Right ventricle myocardium inferior (tissue), 1 donor: ENCODE results near the gene CASP7. TPM values are rescaled to one million over a fixed set of nuclear protein-coding genes. Genes with fewer than 3 reads are reported as not detected.

Experiments
- ATAC-seq: fragments of 200-7000 bp; cut with Tn5 transposase; one replicate; pipeline ENCODE4 v1.9.1; 2020; ENCODE audit warnings: mild to moderate bottlenecking, moderate library complexity
- DNase-seq: peaks from one replicate; pipeline ENCODE4 v3.0.0; 2021; ENCODE audit errors: missing footprints
- intact Hi-C: fragments of 100-400 bp; cut with DNase I; formaldehyde crosslinking; loops from one replicate; pipeline ENCODE4 v1.11.0; 2022
- total RNA-seq: library from RNA; stranded (reverse); fragmentation: NEBNext Ultra II Directional; extraction: Animal tissue kit (Norgen Biotek cat#: 25700); gene quantifications from one replicate; pipeline ENCODE4 v1.2.1, GENCODE V29; 2021
- donor health status: DM: no; HTN: yes; CAD: no; lungs with severe emphysema.

The CASP7 gene
- total RNA-seq, 1 donor from 2014 or later: 13.8 TPM

DNA sequence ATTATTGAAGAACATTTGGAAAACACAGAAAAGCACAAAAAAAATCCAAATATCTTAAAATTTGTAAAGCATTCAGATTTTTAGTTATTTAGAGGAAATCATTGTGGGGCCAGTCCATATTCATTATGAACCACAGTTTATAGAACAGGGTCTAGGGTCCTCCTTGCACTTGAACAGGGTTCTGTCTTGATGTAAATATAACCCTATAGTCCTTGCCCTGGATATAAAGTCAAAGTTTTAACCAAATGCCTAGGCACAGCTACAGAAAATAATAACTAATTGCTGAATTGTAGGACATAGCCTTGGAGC lies 25.6 kb downstream of the CASP7 start:
- ATAC-seq (no peak), DNase-seq (no peak)
- intact Hi-C loops: loop anchor here (2.0 kb wide), 1 partner anchor 396 kb away; no protein-coding TSS in a partner anchor

GRCh38 chr10:113706623-113707022 lies 26.9 kb downstream of the CASP7 start:
- DNase-seq (no peak), ATAC-seq (no peak)
- intact Hi-C loops: no loop called here

DNA sequence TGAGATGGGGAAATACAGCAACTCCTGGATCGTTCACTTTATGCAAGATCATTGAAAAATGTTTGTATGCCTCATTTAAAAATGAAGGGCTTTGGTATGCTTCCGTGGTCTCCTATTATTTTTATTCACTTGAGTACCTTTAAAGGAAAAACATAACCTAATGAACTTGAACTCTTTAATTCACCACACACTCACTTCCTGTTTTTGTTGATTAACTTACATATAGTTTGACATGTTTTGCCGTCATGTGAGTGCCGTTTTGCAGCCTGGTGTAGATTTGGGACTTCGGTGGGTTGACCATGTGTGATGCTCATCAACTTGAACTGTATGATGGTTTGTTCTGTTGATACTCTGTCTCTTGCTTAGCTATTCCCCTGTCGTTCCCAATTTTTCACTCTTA lies 28.9 kb downstream of the CASP7 start:
- no peak for DNase-seq
- intact Hi-C loops: no loop called here
- ATAC-seq: no peak

DNA sequence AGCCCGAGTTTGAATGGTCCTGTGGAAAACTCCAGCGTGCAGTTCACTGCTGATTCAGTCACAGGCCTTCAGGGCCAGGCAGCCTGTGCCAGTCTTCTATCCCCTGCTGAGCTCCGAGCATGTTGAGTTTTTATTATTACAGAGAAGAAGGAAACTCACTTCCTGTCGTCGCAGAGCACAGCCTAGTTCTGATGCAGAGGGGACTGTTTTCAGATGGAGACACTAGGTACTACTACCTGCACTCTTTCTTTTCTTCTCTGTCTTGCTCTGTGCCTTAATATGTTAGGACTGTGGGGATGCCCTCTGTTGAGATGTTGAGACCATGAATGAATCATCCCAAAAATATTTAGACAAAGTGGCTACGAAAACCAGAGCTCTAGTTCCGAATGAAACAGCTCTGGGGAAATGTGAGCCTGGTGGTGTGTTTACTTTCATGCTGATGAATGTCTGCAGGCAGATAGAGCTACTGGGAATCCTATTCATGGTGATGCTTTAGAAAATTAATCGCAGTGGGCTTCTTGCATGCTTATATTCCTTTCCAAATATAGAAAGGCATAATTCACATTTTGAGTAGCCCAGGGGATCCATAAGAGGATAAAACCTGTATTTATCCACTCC lies 29.6 kb downstream of the CASP7 start:
- intact Hi-C loops: no loop called here
- ATAC-seq: no peak
- no peak for DNase-seq

- intact Hi-C loops: loop anchor here (10.0 kb wide), 1 partner anchor 74 kb away; no protein-coding TSS in a partner anchor
- ATAC-seq: no peak
These were observed 31.4 kb downstream of the CASP7 start for GRCh38 chr10:113711142-113711541.

DNA sequence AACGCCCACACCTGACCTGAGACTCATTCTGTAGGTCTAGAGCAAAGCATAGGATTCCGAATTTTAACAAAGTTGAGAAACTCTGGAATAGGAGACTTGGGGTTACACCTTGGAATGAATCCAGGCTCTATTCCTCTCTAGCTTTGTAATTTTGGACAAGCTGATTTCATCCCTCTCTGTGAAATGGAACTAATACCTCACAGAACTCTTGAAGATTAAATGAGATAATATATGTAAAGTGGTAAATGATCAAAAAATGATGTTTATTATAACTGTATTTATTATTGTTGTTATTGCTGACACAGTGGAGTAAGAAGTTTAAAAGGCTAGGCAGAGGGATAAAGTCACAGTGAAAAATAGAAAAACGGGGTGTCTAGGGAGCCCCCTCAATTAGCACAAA lies 32.3 kb downstream of the CASP7 start:
- intact Hi-C loops: loop anchor here (10.0 kb wide), 1 partner anchor 73 kb away; no protein-coding TSS in a partner anchor
- DNase-seq: no peak
- ATAC-seq: no peak

More at GRCh38 chr10:113711142-113711541, 31.4 kb downstream of the CASP7 start:
- no peak for DNase-seq

- no peak for ATAC-seq
- intact Hi-C loops: loop anchor here (10.0 kb wide), 1 partner anchor 72 kb away; no protein-coding TSS in a partner anchor
- no peak for DNase-seq
These were observed 33.3 kb downstream of the CASP7 start for GRCh38 chr10:113712755-113713639.

- intact Hi-C loops: loop anchor here (10.0 kb wide), 1 partner anchor 71 kb away; no protein-coding TSS in a partner anchor
- DNase-seq: no peak
- no peak for ATAC-seq
These were observed 33.9 kb downstream of the CASP7 start for GRCh38 chr10:113713640-113713982.

DNA sequence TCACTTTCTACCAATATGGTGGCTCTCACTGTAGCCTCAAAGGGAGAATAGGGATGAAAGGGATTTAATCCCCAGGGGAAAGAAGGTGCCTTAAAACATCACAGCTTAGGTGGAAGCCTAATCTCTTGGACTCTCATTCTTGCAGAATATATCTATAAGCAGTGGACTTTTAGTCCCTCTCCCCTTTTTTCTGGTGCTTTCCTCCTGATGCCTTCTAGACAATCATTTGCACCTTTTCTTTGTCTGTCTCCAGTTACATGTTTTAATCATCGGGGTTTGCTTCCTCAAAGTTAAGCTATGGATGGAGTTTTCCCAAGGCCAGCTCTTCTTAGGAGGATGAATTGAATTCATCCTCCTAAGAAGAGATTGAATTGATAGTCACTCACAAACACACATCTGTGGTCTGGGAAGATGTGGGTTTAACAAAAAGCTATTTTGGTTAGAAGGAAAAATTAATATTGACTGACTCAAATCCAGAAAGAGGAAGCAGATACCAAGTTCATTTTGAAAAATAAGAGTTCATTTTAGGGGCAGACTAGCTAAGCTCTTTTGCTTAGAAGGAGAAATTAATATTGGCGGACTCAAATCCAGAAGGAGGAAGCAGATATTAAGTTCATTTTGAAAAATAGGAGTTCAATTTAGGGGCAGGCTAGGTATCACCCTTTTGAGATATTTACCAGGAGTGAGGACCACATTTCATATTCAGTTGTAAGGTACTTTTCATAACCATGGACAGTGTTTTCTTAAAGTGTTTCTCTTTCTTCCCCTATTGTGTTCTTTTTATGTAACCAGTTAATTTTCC lies 36.6 kb downstream of the CASP7 start:
- intact Hi-C loops: loop anchor here (10.0 kb wide), 1 partner anchor 68 kb away; no protein-coding TSS in a partner anchor
- ATAC-seq: no peak
- no peak for DNase-seq

- ATAC-seq: no peak
- intact Hi-C loops: loop anchor here (10.0 kb wide), 1 partner anchor 66 kb away; no protein-coding TSS in a partner anchor
- DNase-seq: no peak
These were observed 39.5 kb downstream of the CASP7 start for GRCh38 chr10:113718969-113719822.

DNA sequence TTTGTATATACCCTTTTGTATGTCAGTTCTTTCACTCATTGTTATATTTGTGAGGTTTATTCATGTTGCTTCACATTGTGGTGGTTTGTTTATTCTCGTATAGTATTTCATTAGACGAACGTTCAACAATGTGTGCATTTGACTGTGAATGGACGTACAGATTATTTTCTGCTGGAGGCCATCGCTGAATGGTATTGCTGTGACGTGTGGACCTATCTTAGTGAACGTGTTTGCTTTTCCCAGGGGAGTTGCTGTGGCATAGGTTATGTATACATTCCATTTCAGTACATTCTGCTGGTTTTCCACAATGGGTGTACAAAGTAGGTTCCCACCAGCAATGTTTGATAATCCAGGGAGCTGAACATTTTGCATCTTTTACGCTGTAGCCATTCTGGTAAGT lies 40.7 kb downstream of the CASP7 start:
- no peak for ATAC-seq

DNA sequence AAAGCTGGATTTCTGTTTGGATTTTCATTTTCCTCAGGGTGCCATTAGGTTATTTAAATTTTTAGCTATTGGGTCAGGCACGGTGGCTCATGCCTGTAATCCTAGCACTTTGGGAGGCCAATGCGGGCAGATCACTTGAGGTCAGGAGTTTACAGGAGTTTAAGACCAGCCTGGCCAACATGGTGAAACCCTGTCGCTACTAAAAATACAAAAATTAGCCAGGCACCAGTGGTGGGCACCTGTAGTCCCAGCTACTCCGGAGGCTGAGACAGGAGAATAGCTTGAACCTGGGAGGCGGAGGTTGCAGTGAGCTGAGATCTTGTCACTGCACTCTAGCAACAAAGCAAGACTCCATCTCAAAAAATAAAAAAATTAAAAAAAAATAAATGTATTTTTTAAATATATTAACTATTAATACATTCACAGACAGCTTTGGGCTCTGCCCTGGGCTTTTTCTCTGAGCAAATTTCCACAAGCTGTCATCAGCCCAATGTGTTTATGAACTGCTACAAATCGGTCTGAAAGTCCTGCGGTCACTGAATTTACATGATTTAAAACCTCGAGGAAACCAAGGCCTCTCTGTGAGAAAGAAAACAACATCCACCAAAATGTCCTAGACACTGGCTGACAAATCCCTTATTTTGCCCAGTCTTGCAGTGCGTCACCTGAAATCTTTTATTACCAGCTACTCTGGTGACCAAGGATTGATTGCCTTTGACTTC lies 52.6 kb downstream of the CASP7 start:
- DNase-seq: no peak
- no peak for ATAC-seq
- intact Hi-C loops: no loop called here

More for the DNA sequence above, 40.7 kb downstream of the CASP7 start:
- intact Hi-C loops: no loop called here
- no peak for DNase-seq

DNA sequence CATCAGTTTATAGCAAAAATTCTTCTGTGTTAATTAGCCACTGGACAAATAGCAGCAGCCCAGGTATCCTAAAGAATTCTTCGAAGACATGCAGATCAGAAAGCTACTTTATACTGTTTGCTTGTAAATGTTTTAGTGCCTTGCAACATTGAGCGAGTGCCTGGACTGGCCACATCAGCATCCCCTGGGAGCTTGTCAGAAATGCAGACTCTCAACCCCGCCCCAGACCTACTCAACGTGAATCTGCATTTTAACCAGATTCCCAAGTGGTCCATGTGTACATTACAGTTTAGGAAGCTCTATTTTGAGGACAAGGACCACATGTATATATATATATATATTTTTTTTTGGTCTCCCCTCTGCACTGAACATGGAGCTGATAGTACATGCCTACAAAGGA lies 53.3 kb downstream of the CASP7 start:
- intact Hi-C loops: no loop called here
- DNase-seq (no peak), ATAC-seq (no peak)

DNA sequence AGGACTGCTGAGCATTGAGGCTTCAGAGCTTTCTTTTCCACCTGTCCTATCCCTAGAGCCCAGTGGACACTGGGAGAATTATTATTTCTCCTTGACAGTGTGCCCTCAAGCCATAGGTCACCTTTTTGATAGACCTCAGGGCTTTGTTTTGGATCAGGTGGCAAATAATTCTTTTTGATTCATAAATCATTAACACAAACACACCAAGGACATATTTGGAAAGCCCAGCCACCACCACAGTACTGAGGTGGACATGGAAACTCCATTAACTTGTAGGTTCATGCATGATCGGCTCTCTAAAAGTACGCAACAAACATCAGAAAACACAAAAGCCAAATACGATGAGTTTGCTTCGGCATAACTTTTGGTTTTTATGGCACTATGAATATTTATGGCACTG lies 53.9 kb downstream of the CASP7 start:
- DNase-seq (no peak), ATAC-seq (no peak)
- intact Hi-C loops: no loop called here

GRCh38 chr10:113735913-113736312 lies 56.2 kb downstream of the CASP7 start:
- DNase-seq (no peak), ATAC-seq (no peak)
- intact Hi-C loops: no loop called here

GRCh38 chr10:113736576-113736975 lies 56.9 kb downstream of the CASP7 start:
- no peak for DNase-seq
- no peak for ATAC-seq
- intact Hi-C loops: no loop called here

DNA sequence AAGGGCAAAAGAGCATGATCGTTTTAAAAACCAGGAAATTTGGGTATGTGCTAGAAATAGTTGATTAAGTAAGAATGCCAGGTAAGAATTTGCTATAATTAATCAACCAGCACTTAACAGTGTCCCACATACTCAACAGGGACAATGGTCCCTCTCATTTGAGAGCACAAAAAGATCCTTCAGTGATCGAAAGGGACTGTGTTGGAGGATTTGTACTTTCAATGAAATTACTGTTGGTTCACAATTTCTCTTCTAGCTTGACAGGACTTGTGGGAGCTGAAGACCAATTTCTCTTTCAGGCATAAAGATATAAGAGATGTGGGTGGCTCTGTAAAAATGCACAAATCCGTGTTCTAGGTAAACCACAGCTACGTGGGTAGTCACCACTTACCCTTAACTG lies 59.3 kb downstream of the CASP7 start:
- intact Hi-C loops: no loop called here
- ATAC-seq (no peak), DNase-seq (no peak)

- no peak for ATAC-seq
- intact Hi-C loops: no loop called here
- DNase-seq: no peak
These were observed 59.9 kb downstream of the CASP7 start for GRCh38 chr10:113739577-113739976.
